ENCODE results near the gene ZIC1.

Gene ZIC1

DNA sequence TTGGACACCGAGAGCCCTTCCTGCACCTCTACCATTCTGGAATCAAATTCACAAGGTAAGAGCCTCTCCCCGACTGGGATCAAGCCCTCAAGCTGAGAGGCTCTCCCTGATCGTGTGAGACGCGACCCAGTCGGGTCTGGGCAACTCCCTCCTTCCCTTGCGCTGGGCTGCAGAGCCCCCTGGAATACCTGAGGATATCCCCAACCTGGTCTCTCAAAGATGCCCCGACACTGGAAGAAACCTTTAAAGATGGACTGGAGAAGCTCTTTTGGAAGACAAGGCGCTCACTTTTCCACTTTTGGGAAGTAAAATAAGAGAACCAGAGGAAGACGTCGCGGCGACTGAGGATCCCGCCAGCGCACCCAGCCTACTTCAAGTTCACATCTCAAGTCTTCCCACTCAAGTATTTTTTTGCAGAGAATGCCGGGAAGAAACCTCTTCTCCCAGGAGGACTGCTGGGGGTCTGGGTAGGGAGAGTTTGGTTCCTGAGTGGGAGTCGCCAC, 36.6 kb upstream of the ZIC1 start:
- H2BK5ac ChIP-seq (ENCODE audit: low read length): no peak overlapping the region
- no peak overlapping the region for H2BK120ac ChIP-seq (ENCODE audit: low read depth, low read length)
- H3K14ac ChIP-seq (ENCODE audit: low read length): no peak overlapping the region
- H3K27ac ChIP-seq (replicated peaks; ENCODE audit: low read length): no peak overlapping the region
- H3K4me1 ChIP-seq (ENCODE audit: control insufficient read depth in 2 of 2, insufficient read depth in 1 of 2, low read depth in 1 of 2, low read length in 2 of 2): peaks cover 4 to 16% of the 10 kb centered on the region in 2 donors
- H3K4me2 ChIP-seq (ENCODE audit: insufficient read depth, low read length, poor library complexity, severe bottlenecking): no peak overlapping the region
- H3K4ac ChIP-seq (ENCODE audit: low read length): no peak overlapping the region
- H3K36me3 ChIP-seq (replicated peaks in 1 of 2; ENCODE audit: control insufficient read depth in 2 of 2, insufficient read depth in 2 of 2, low read length in 2 of 2): no peaks in the 10 kb centered on the region
- H3K23ac ChIP-seq (ENCODE audit: low read depth, low read length, poor library complexity): no peak overlapping the region
- no peak for DNase-seq (ENCODE audit: low spot score)
- no peak overlapping the region for H2BK15ac ChIP-seq (ENCODE audit: low read length)
- no peak overlapping the region for H3K4me3 ChIP-seq (ENCODE audit: low read length in 2 of 2)
- no peak overlapping the region for H4K8ac ChIP-seq (ENCODE audit: low read depth, low read length)
- H3K18ac ChIP-seq (ENCODE audit: low read length): no peak overlapping the region
- no peak overlapping the region for H2AK5ac ChIP-seq (ENCODE audit: low read depth, low read length)
- H3K79me1 ChIP-seq (ENCODE audit: low read depth, low read length): no peaks in the 10 kb centered on the region
- H2BK12ac ChIP-seq (ENCODE audit: low read length): no peak overlapping the region
- peaks cover 0 to 5% of the 10 kb centered on the region in 2 donors for H3K9me3 ChIP-seq (replicated peaks in 1 of 2; ENCODE audit: control insufficient read depth in 2 of 2, insufficient read depth in 1 of 2, low read depth in 1 of 2, low read length in 2 of 2)
- H3K27me3 ChIP-seq (ENCODE audit: control insufficient read depth in 3 of 3, insufficient read depth in 3 of 3, low read depth in 1 of 3, low read length in 3 of 3): peaks cover 16 to 99% (median 84%) of the 10 kb centered on the region in 3 experiments
- no peak overlapping the region for H4K91ac ChIP-seq (ENCODE audit: low read depth, low read length, poor library complexity)
- no peak overlapping the region for H3K9ac ChIP-seq (ENCODE audit: low read depth, low read length, poor library complexity)
- WGBS, 2 donors (ENCODE audit: extremely low coverage in 2 of 2, insufficient read length in 2 of 2, insufficient replicate concordance in 1 of 2): no CpG with 5 or more reads among the region's 17 CpGs
- no peak overlapping the region for H2AFZ ChIP-seq (ENCODE audit: low read length)

DNA sequence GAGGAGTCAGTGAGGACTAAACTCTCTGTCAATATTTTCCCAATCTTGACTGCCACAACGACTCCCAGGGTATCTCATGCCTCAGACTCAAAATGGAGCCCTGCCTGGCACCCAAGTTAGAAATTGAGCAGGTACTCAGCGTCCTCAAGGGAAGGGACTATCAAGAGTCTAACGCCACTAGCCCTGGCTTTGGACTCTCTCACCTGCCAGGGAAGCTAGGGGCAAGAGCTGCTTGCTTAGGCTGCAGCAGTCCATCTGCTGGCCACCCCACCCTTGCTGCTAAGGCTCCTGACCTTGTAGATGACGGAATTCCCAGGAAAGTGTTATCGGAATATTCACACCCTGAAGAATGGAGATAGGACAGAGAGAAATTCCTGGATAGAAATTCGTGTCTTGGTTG, 35.9 kb upstream of the ZIC1 start:
- Histone ChIP-seq H3K27me3 (ENCODE audit: control insufficient read depth in 3 of 3, insufficient read depth in 3 of 3, low read depth in 1 of 3, low read length in 3 of 3) (peaks cover 16 to 92% (median 79%) of the 10 kb centered on the region in 3 experiments), H3K79me1 (ENCODE audit: low read depth, low read length) (no peaks in the 10 kb centered on the region), H2BK15ac (ENCODE audit: low read length) (no peak overlapping the region), H3K4me1 (ENCODE audit: control insufficient read depth in 2 of 2, insufficient read depth in 1 of 2, low read depth in 1 of 2, low read length in 2 of 2) (peaks cover 7 to 22% of the 10 kb centered on the region in 2 donors), H2BK12ac (ENCODE audit: low read length) (no peak overlapping the region), H3K9me3 (replicated peaks in 1 of 2; ENCODE audit: control insufficient read depth in 2 of 2, insufficient read depth in 1 of 2, low read depth in 1 of 2, low read length in 2 of 2) (peaks cover 0 to 5% of the 10 kb centered on the region in 2 donors), H2AK5ac (ENCODE audit: low read depth, low read length) (no peak overlapping the region), H3K23ac (ENCODE audit: low read depth, low read length, poor library complexity) (no peak overlapping the region), H3K36me3 (replicated peaks in 1 of 2; ENCODE audit: control insufficient read depth in 2 of 2, insufficient read depth in 2 of 2, low read length in 2 of 2) (no peaks in the 10 kb centered on the region), H2BK120ac (ENCODE audit: low read depth, low read length) (no peak overlapping the region), H3K4me2 (ENCODE audit: insufficient read depth, low read length, poor library complexity, severe bottlenecking) (no peak overlapping the region), H3K18ac (ENCODE audit: low read length) (peak overlapping the region; percentile 9), H2AFZ (ENCODE audit: low read length) (no peak overlapping the region), H3K4me3 (ENCODE audit: low read length in 2 of 2) (no peak overlapping the region), H3K14ac (ENCODE audit: low read length) (no peak overlapping the region), H3K9ac (ENCODE audit: low read depth, low read length, poor library complexity) (no peak overlapping the region), H2BK5ac (ENCODE audit: low read length) (no peak overlapping the region), H4K91ac (ENCODE audit: low read depth, low read length, poor library complexity) (no peak overlapping the region), H3K27ac (replicated peaks; ENCODE audit: low read length) (no peak overlapping the region), H3K4ac (ENCODE audit: low read length) (no peak overlapping the region), H4K8ac (ENCODE audit: low read depth, low read length) (no peak overlapping the region)
- no CpG with 5 or more reads among the region's 6 CpGs for WGBS, 2 donors (ENCODE audit: extremely low coverage in 2 of 2, insufficient read length in 2 of 2, insufficient replicate concordance in 1 of 2)
- DNase-seq (ENCODE audit: low spot score): no peak

DNA sequence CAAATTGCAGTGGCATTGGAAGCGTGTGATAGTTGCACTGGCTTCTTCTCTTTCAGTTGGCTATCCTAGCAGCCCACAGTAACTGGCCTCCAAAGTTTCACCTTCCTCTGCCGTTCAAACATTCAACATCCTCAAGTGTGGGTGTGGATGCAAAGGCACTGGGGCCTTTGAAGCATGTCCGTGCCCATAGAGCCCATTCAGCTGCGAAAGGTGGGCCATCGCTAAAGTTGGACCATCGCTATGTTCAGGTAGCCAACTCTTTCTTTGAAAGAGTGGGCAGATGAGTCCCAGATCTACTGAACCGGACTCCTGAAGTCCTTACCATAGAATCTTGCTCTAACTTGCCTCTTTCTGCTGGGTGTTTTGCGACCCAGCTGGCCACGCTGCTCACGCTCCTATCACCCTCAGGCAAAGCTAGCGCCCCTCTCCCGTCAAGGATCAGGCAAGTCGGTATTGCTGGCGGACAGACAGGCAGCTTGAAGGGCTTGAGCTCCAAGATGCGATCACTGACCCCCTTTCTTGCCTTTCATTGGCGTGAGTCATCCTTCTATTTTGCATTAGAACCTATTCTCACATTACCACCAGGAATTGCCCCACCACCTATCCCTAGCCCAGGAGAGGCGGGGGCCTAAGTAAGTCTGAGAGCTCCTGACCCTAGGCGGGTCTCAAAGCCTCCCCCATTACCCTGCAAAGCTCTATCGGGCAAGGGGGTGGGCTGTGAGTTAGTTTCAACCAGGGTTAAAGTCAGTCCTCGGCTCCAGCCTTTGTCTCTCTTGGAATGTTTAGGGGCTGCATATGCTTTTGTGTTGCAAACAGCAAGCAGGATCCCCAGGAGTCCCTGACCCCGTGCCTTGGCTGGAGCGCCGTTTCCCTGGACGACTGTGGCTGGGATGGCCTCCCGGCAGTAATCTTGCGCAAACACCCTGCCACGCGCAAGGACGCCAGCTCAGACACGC, 31.5 kb upstream of the ZIC1 start:
- Histone ChIP-seq H3K9me3 (replicated peaks in 1 of 2; ENCODE audit: control insufficient read depth in 2 of 2, insufficient read depth in 1 of 2, low read depth in 1 of 2, low read length in 2 of 2) (peaks cover 0 to 11% of the 10 kb centered on the region in 2 donors), H3K14ac (ENCODE audit: low read length) (no peak overlapping the region), H3K9ac (ENCODE audit: low read depth, low read length, poor library complexity) (peak overlapping the region; percentile 15), H3K79me1 (ENCODE audit: low read depth, low read length) (no peaks in the 10 kb centered on the region), H3K4me1 (ENCODE audit: control insufficient read depth in 2 of 2, insufficient read depth in 1 of 2, low read depth in 1 of 2, low read length in 2 of 2) (peaks cover 23 to 26% of the 10 kb centered on the region in 2 donors), H3K4me2 (ENCODE audit: insufficient read depth, low read length, poor library complexity, severe bottlenecking) (peak overlapping the region; percentile 65), H2AK5ac (ENCODE audit: low read depth, low read length) (no peak overlapping the region), H3K27ac (replicated peaks; ENCODE audit: low read length) (no peak overlapping the region), H4K8ac (ENCODE audit: low read depth, low read length) (no peak overlapping the region), H3K18ac (ENCODE audit: low read length) (peak overlapping the region; percentile 6), H2BK12ac (ENCODE audit: low read length) (no peak overlapping the region), H3K4ac (ENCODE audit: low read length) (no peak overlapping the region), H2BK5ac (ENCODE audit: low read length) (no peak overlapping the region), H2BK120ac (ENCODE audit: low read depth, low read length) (no peak overlapping the region), H2AFZ (ENCODE audit: low read length) (peak overlapping the region; percentile 26), H3K27me3 (ENCODE audit: control insufficient read depth in 3 of 3, insufficient read depth in 3 of 3, low read depth in 1 of 3, low read length in 3 of 3) (peaks cover 7 to 90% (median 50%) of the 10 kb centered on the region in 3 experiments), H3K36me3 (replicated peaks in 1 of 2; ENCODE audit: control insufficient read depth in 2 of 2, insufficient read depth in 2 of 2, low read length in 2 of 2) (no peaks in the 10 kb centered on the region), H3K23ac (ENCODE audit: low read depth, low read length, poor library complexity) (no peak overlapping the region), H2BK15ac (ENCODE audit: low read length) (no peak overlapping the region), H4K91ac (ENCODE audit: low read depth, low read length, poor library complexity) (no peak overlapping the region), H3K4me3 (ENCODE audit: low read length in 2 of 2) (peak overlapping the region; percentile 25 to 51)
- no peak for DNase-seq (ENCODE audit: low spot score)
- WGBS, 2 donors (ENCODE audit: extremely low coverage in 2 of 2, insufficient read length in 2 of 2, insufficient replicate concordance in 1 of 2): no CpG with 5 or more reads among the region's 30 CpGs

DNA sequence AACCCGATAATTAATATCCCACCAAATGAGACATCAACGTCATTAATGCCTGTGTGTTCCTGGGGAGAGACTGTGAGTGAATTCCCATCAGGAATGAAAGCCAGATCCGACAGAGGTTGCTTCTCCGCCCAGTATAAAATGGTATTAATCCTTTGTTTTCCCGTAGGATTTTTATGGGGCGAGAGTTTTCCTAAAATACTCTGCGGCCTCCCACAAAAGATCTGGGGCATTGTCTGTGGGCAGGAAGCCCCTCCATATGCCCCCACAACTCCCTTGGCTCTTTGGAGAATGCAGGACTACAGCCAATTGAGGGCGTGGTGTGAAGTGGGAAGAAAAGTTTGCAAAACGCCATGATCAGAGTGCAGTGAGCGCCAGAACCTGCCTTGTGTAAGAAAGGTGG, 29.5 kb upstream of the ZIC1 start:
- H3K27me3 ChIP-seq (ENCODE audit: control insufficient read depth in 3 of 3, insufficient read depth in 3 of 3, low read depth in 1 of 3, low read length in 3 of 3): peaks cover 0 to 90% (median 37%) of the 10 kb centered on the region in 3 experiments

More for the DNA sequence above, 29.5 kb upstream of the ZIC1 start:
- Histone ChIP-seq H2BK120ac (ENCODE audit: low read depth, low read length) (no peak overlapping the region), H3K4me2 (ENCODE audit: insufficient read depth, low read length, poor library complexity, severe bottlenecking) (no peak overlapping the region), H3K9ac (ENCODE audit: low read depth, low read length, poor library complexity) (no peak overlapping the region), H2AK5ac (ENCODE audit: low read depth, low read length) (no peak overlapping the region), H3K4me1 (ENCODE audit: control insufficient read depth in 2 of 2, insufficient read depth in 1 of 2, low read depth in 1 of 2, low read length in 2 of 2) (peaks cover 25 to 26% of the 10 kb centered on the region in 2 donors), H2BK5ac (ENCODE audit: low read length) (no peak overlapping the region), H4K91ac (ENCODE audit: low read depth, low read length, poor library complexity) (no peak overlapping the region), H2BK12ac (ENCODE audit: low read length) (no peak overlapping the region), H3K79me1 (ENCODE audit: low read depth, low read length) (no peaks in the 10 kb centered on the region), H2AFZ (ENCODE audit: low read length) (no peak overlapping the region), H3K4ac (ENCODE audit: low read length) (no peak overlapping the region), H3K18ac (ENCODE audit: low read length) (peak overlapping the region; percentile 8), H3K14ac (ENCODE audit: low read length) (no peak overlapping the region), H3K23ac (ENCODE audit: low read depth, low read length, poor library complexity) (no peak overlapping the region), H3K9me3 (replicated peaks in 1 of 2; ENCODE audit: control insufficient read depth in 2 of 2, insufficient read depth in 1 of 2, low read depth in 1 of 2, low read length in 2 of 2) (peaks cover 0 to 11% of the 10 kb centered on the region in 2 donors), H3K27ac (replicated peaks; ENCODE audit: low read length) (no peak overlapping the region), H3K36me3 (replicated peaks in 1 of 2; ENCODE audit: control insufficient read depth in 2 of 2, insufficient read depth in 2 of 2, low read length in 2 of 2) (no peaks in the 10 kb centered on the region), H3K4me3 (ENCODE audit: low read length in 2 of 2) (no peak overlapping the region), H4K8ac (ENCODE audit: low read depth, low read length) (no peak overlapping the region), H2BK15ac (ENCODE audit: low read length) (no peak overlapping the region)
- DNase-seq (ENCODE audit: low spot score): no peak
- WGBS, 2 donors (ENCODE audit: extremely low coverage in 2 of 2, insufficient read length in 2 of 2, insufficient replicate concordance in 1 of 2): no CpG with 5 or more reads among the region's 10 CpGs
